K562 (cell line): ENCODE measurements around the gene OSCP1. TPM values are rescaled to one million over a fixed set of nuclear protein-coding genes. Genes with fewer than 3 reads are reported as not detected.

Experiments used
- BRCA1 ChIP-seq, 2 experiments: fragments of 450-650 bp in 1 of 2; sonication (generic) in 1 of 2; formaldehyde crosslinking in 1 of 2; IDR thresholded peaks; 2 replicates each; pipeline versions ENCODE4 v1.5.0 to v1.6.1; 2017 to 2020; ENCODE audit warnings: mild to moderate bottlenecking in 1 of 2, missing genetic modification reagents in 1 of 2
- BRD9 ChIP-seq: fragments of 450-650 bp; IDR thresholded peaks from 2 replicates; pipeline ENCODE4 v1.6.1; 2018; ENCODE audit warnings: low read depth; ENCODE audit not compliant: partially characterized antibody
- CBFA2T2 ChIP-seq: fragments of 450-650 bp; conservative IDR thresholded peaks from 2 replicates; pipeline ENCODE4 v1.6.1; 2017; ENCODE audit warnings: mild to moderate bottlenecking
- FOXA3 ChIP-seq, 2 experiments: fragments of 450-650 bp in 1 of 2; sonication (generic) in 1 of 2; formaldehyde crosslinking; IDR thresholded peaks in 1 of 2; conservative IDR thresholded peaks in 1 of 2; 2 replicates each; pipeline versions ENCODE4 v1.4.0 to v1.8.0; 2020 to 2022; ENCODE audit warnings: mild to moderate bottlenecking in 2 of 2, missing genetic modification reagents in 1 of 2
- FOXO4 ChIP-seq: fragments of 450-650 bp; formaldehyde crosslinking; IDR thresholded peaks from 2 replicates; pipeline ENCODE4 v1.4.0; 2020; ENCODE audit warnings: mild to moderate bottlenecking, moderate library complexity
- KAT2B ChIP-seq: IDR thresholded peaks from one replicate; pipeline ENCODE4 v1.6.1; 2012; ENCODE audit warnings: low read depth, mild to moderate bottlenecking, control low read depth, inconsistent platforms, low read length, moderate library complexity
- KAT7 ChIP-seq: sonication (generic); formaldehyde crosslinking; IDR thresholded peaks from 2 replicates; pipeline ENCODE4 v1.8.0; 2022; ENCODE audit warnings: missing genetic modification reagents, mild to moderate bottlenecking, borderline replicate concordance
- KLF10 ChIP-seq: fragments of 250-450 bp; sonication (Bioruptor Pico); IDR thresholded peaks from 2 replicates; pipeline ENCODE4 v1.6.1; 2021; ENCODE audit warnings: matching md5 sums
- MBD1 ChIP-seq: fragments of 250-450 bp; sonication (Bioruptor Pico); IDR thresholded peaks from 2 replicates; pipeline ENCODE4 v1.8.0; 2022; ENCODE audit warnings: inconsistent platforms
- NFXL1 ChIP-seq: fragments of 450-650 bp; formaldehyde crosslinking; IDR thresholded peaks from 2 replicates; pipeline ENCODE4 v1.4.0; 2021; ENCODE audit warnings: mild to moderate bottlenecking
- PHTF2 ChIP-seq: fragments of 250-450 bp; sonication (Bioruptor Pico); IDR thresholded peaks from 2 replicates; pipeline ENCODE4 v1.5.0; 2021; ENCODE audit warnings: mild to moderate bottlenecking
- RBM17 ChIP-seq: fragments of 200-400 bp; formaldehyde crosslinking; IDR thresholded peaks from 2 replicates; pipeline ENCODE4 v1.6.1; 2017; ENCODE audit warnings: low read depth, mild to moderate bottlenecking, low read length, borderline replicate concordance
- REST ChIP-seq, 2 experiments: fragments of 450-650 bp; formaldehyde crosslinking in 1 of 2; IDR thresholded peaks; 2 replicates each; pipeline versions ENCODE4 v1.4.0 to v1.6.1; 2014 to 2020; ENCODE audit warnings: mild to moderate bottlenecking in 2 of 2, borderline replicate concordance in 1 of 2, low read depth in 1 of 2
- TBP ChIP-seq: optimal IDR thresholded peaks from 2 replicates; pipeline ENCODE3; 2011; ENCODE audit warnings: low read depth, low read length, improper control_type of control experiment
- ZFP1 ChIP-seq: fragments of 450-650 bp; formaldehyde crosslinking; IDR thresholded peaks from 2 replicates; pipeline ENCODE4 v1.4.0; 2020; ENCODE audit warnings: mild to moderate bottlenecking, mixed read lengths
- ZNF12 ChIP-seq: sonication (generic); formaldehyde crosslinking; IDR thresholded peaks from 2 replicates; pipeline ENCODE4 v1.4.0; 2020; ENCODE audit warnings: mild to moderate bottlenecking, missing genetic modification reagents
- ZNF212 ChIP-seq: fragments of 450-650 bp; formaldehyde crosslinking; IDR thresholded peaks from 2 replicates; pipeline ENCODE4 v1.4.0; 2020; ENCODE audit warnings: mild to moderate bottlenecking
- ZNF408 ChIP-seq: fragments of 250-450 bp; sonication (Bioruptor Pico); IDR thresholded peaks from 2 replicates; pipeline ENCODE4 v1.4.0; 2020; ENCODE audit warnings: low read depth, mild to moderate bottlenecking, moderate library complexity
- ZNF561 ChIP-seq: fragments of 450-650 bp; formaldehyde crosslinking; conservative IDR thresholded peaks from 2 replicates; pipeline ENCODE4 v1.4.0; 2020; ENCODE audit warnings: mild to moderate bottlenecking, moderate library complexity
- polyA plus RNA-seq, 8 experiments: library from polyadenylated mRNA; depleted of rRNA in 4 of 8; stranded (reverse) in 5 of 8; unstranded in 3 of 8; fragments of >200 nt; fragmentation: Nextera tagmentation in 2 of 8; fragmentation: Illumina TruSeq in 1 of 8; extraction: Ambion mirVana in 2 of 8; extraction: Trizol in 1 of 8; gene quantifications; 2 replicates each; pipeline versions ENCODE4 v1.2.1 to v1.2.3, GENCODE V29; 2011 to 2014; ENCODE audit warnings: inconsistent platforms in 1 of 8, missing spikeins in 1 of 8
- total RNA-seq, 7 experiments: library from RNA; depleted of rRNA in 6 of 7; stranded (reverse); fragments of >200 nt in 6 of 7; fragmentation: Illumina TruSeq in 2 of 7; extraction: Trizol in 2 of 7; gene quantifications; 2 replicates each; pipeline versions ENCODE4 v1.2.1 to v1.2.3, GENCODE V29; 2011 to 2021; ENCODE audit warnings: low replicate concordance in 1 of 7

OSCP1 gene
- total and polyA plus RNA-seq, 9 of the 15 experiments (the other 6 are each of a cell fraction or from before 2014, with no cell fraction given): 0.15 to 0.40 (median 0.33) TPM; not detected in 5

GRCh38 chr1:36492491-36492890, 42.2 kb upstream of the OSCP1 start (continued):
- TF ChIP-seq REST (IDR thresholded peaks at IDR 0.05; ENCODE audit: borderline replicate concordance) (no peak), REST (CRISPR knock-in tag; IDR thresholded peaks at IDR 0.05; ENCODE audit: low read depth) (no peak), TBP (no peak), KLF10 (CRISPR knock-in tag) (no peak), ZFP1 (CRISPR knock-in tag) (no peak), KAT7 (CRISPR knock-in tag) (no peak), FOXA3 (CRISPR knock-in tag; conservative IDR thresholded peaks at IDR 0.05 in 1 of 2, IDR thresholded peaks at IDR 0.05 in 1 of 2) (no peak), MBD1 (CRISPR knock-in tag) (no peak), BRD9 (no peak), ZNF408 (CRISPR knock-in tag) (no peak), FOXO4 (CRISPR knock-in tag) (no peak), NFXL1 (CRISPR knock-in tag) (no peak), ZNF561 (no peak), RBM17 (no peak), ZNF12 (CRISPR knock-in tag) (peak; percentile 46; the same call in 1 of the 2 replicates), BRCA1 (IDR thresholded peaks at IDR 0.05) (no peak), BRCA1 (CRISPR knock-in tag; IDR thresholded peaks at IDR 0.05) (no peak), PHTF2 (CRISPR knock-in tag) (no peak), ZNF212 (CRISPR knock-in tag) (no peak), KAT2B (no peak), CBFA2T2 (peak; percentile 92)
